Measurements from ENCODE around the gene BDH2.

Gene BDH2

DNA sequence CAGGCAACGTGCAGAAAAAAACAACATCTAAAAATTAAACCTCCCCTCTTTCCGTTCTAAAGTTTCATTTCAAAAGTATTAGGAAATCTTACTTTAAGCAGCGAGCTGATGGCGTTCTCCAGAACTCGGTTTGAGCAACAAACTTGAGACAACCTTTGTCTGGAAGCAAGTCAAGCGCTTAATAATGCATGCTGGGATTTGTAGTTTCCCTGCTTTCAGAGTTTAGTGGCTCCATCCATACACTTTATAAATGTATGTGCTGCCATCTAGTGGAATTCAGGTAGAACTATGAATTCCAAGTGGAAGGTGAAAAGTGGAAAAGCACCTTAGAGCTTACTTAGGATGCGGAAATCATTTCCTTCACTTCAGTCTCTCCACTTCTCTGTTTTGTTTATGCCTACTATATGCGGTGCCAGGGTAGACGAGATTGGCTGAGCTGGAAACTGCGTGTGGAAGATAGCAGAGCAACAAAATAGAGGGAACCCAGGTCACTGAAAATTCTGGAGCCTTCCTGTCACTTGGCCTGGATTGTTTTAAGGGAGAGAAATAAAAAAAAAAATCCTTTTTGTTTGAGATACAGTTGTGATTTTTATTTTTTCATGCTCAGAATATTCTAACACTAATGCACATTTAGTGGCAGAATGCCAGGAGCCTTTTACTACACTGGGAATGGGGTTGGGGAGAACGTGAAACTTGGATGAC lies at the start of gene BDH2:
BDH2 (minus strand) TSS at position 144 of the 702 bp plus-strand sequence. CDS start 3,580 bp downstream, outside the sequence.
- peak; percentile 86 for DNase-seq (ENCODE audit: low read depth, low spot score)

GRCh38 chr4:103144926-103145325 lies 45.3 kb upstream of the BDH2 start:
- DNase-seq (ENCODE audit: low read depth, low spot score), result no peak

DNA sequence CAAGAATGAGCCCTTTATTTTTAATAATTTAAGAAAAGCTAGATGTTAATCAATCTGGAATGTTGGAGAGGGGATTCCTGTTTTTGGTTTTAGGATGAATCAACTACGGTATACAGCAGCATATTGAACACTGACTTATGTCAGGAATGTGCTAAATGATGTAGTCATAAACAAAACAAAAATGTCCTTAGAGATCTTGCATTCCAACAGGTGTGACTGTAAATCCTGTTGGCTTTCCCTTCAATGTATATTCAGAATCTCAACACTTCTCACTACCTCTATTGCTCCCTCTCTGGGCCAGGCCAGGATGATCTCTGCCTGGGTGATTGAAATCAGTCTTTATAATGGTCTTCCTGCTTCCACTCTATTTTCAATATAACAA lies 37.8 kb upstream of the BDH2 start:
- DNase-seq (ENCODE audit: low read depth, low spot score), result no peak

DNA sequence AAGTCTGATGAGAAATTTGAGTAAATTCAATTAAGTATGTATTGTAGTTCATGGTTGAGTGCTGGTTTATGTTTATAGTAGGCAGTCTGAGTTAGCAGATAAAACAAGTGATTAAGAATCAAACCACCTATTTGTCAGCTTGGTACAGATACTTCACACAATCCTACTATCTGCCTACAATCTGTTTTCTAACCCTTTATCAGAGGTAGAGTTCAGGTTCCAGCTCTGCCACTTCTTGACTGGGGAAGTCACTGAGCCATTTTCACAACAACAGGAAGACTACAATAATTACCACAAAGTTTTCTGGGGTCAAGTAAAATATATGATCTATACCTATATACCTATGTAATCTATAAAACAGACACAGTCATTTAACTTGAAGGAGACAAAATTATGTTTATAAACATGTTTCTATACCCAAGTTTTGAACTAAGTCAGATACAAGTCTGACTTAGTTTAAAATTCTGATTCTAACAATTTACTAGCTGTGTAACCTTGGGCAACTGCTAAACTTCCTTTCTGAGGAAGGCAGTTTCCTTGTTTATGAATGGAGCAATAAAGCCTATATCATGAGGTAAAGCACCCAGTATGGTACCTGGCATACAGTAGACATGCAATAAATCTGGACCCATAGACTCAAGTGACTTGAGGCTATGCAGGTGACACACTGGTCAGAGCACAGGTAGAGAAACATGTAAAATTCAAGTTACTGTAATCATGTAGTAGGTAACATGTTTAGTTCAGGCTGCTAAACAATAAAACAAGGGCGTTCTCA lies 37.2 kb upstream of the BDH2 start:
- DNase-seq (ENCODE audit: low read depth, low spot score), result no peak

DNA sequence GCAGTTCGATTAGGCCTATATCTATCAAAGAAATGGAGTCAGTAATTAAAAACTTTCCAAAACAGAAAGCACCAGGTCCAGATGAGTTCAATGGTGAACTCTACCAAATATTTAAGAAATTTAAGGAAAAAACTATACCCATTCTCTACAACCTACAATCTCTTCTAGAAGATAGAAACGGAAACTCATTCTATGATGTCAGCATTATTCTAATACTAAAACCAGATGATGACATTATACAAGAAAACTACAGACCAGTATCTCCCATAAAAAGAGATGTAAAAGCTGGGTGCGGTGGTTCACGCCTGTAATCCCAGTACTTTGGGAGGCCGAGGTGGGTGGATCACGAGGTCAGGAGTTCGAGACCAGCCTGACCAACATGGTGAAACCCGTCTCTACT lies 29.5 kb upstream of the BDH2 start:
- no peak for DNase-seq (ENCODE audit: low read depth, low spot score)

- DNase-seq (ENCODE audit: low read depth, low spot score), result no peak
These were observed 26.5 kb upstream of the BDH2 start for GRCh38 chr4:103126126-103126525.

DNA sequence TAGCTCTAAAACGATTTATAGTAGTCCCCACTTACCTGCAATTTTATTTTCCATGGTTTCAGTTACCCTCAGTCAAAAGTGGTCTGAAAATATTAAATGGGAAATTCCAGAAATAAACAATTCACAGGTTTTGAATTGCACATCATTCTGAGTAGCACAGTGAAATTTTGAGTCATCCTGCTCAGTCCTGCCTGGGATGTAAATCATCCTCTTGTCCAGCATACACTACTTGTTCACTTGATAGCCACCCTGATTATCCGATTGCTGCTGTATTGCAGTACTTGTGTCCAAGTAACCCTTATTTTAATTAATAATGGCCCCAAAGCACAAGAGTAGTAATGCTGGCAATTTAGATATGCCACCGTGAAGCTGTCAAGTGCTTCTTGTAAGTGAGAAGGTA lies 23.5 kb upstream of the BDH2 start:
- DNase-seq (ENCODE audit: low read depth, low spot score), result no peak

- DNase-seq (ENCODE audit: low read depth, low spot score), result no peak
These were observed 18.5 kb upstream of the BDH2 start for GRCh38 chr4:103118166-103118565.

- no peak for DNase-seq (ENCODE audit: low read depth, low spot score)
These were observed 12.0 kb upstream of the BDH2 start for GRCh38 chr4:103111598-103111997.

DNA sequence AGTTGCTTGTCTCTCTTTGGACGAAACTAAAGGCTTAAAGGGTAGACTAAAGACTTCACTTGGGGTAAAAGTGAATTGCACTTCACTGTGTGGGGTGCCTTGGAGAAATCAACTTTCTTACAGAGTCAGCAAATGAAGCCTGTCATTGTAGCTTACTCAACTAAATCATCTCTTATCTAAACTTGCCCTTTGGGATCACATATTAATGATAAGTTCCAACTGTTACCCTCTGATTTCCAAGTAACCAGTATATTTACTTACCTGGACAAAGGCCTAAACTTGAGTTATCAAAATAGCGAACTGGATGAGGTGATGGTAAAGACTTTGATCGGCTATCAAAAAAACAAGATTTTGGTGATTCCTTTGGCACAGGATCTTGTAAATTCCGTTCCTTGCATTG lies 8.9 kb upstream of the BDH2 start:
- no peak for DNase-seq (ENCODE audit: low read depth, low spot score)

DNA sequence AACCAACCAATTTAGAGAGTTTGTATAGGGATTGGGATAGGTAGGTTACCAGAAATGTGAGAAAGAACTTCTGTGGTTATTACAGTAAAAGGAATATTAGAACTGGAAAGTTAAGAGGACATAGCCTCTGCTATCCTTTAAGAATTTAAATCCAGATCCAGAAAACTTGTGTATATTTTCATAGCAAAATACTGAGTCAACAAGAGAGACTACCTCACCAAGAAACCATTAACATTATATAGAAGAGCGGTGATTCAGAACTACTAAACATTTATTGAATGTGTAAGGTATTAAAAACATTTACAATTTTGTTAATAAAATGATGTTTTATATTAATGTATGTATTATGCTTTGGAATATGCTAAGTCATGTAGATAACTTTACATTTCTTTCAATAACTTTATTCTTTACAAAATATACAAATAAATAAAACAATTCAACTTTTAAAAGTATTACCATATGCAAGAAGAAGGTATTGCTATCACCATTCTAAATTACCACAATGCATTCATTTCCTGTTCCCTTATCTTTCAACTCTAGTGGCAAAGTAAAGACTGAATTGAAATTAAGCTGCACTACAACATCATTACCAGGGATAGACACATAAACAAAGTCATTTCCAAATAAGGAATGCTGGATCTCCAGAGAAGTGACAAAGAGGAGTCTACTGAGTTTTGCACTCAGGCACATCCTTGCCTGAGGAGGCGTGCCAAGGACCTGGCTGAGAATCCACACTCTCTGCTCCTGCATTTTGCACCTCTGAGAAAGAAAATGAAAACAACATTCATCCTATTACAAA lies 6.1 kb upstream of the BDH2 start:
- no peak for DNase-seq (ENCODE audit: low read depth, low spot score)

- no peak for DNase-seq (ENCODE audit: low read depth, low spot score)
These were observed 5.3 kb upstream of the BDH2 start for GRCh38 chr4:103104886-103105285.

- no peak for DNase-seq (ENCODE audit: low read depth, low spot score)
These were observed 1.1 kb upstream of the BDH2 start for GRCh38 chr4:103100691-103101090.

DNA sequence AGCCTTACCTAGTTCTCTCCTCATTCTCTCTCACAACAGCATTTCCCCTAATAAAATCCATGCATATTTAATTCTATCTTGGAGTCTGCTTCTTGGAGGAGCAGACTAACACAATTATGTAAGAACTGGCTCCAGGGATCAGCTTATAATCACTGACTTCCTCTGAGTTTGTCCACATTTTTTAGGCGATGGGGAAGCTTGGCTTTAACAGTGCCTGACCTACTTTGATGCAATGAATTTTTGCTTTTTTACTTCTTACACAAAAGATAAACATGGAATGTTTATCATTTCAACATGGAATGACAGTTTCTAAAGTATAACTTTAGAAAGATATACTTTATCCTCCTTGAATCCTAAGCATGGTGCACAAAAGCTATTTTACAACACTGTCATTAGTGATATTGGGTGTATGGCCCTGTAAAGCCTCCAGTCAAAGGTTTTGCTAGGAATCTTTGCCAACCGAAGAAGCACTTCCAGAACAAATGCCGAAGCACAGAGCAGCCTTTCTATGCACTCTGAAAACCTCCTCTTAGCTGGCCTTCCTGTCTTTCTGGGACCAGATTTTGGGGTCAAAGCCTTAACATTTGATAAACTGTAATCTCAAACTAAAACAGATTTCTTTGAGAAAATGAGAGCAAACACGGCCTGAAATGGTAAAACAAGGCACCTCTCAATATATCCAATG lies 736 bp downstream of the BDH2 start:
- no peak for DNase-seq (ENCODE audit: low read depth, low spot score)

DNA sequence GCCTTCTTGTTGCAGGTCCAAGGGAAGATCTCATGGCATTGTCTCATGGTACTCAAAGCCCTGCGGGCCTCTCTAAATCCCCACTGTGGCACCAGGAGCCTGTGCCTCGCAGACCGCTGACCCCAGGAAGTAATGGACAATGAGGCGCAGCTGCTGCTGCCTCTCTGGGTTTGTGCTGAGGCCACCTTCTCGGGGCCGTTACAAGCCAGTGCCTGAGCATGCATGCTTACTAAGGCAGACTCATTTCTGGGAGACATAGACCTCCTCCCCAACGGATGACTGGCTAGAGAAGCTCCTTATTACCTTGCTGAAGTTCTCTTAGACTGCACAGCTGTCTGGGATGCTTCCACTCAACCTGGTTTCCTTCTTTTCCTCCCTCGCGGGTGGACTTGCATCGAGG lies 1.3 kb downstream of the BDH2 start:
- DNase-seq (ENCODE audit: low read depth, low spot score), result no peak

- DNase-seq (ENCODE audit: low read depth, low spot score), result no peak
These were observed 2.5 kb downstream of the BDH2 start for GRCh38 chr4:103097112-103097511.

GRCh38 chr4:103095080-103095479 lies 4.6 kb downstream of the BDH2 start:
- DNase-seq (ENCODE audit: low read depth, low spot score), result no peak

DNA sequence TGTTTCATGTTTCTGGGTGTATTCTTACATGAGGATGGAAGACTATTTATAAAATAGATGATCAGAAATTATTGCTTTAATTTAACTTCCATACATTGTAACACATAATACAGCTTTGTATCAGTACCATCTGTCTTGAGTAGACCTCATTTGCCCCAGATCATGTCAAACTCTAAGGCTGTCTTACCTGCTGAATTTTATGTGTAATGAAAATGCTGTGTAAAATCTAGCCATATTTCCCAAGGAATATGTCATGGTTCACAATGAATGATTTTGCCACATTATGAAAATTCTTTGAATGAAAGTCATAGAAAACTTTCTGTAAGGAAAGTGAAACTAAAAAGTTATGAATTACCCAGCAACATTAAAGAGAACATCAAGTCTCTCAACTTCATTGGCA lies 7.4 kb downstream of the BDH2 start:
- DNase-seq (ENCODE audit: low read depth, low spot score), result no peak

DNA sequence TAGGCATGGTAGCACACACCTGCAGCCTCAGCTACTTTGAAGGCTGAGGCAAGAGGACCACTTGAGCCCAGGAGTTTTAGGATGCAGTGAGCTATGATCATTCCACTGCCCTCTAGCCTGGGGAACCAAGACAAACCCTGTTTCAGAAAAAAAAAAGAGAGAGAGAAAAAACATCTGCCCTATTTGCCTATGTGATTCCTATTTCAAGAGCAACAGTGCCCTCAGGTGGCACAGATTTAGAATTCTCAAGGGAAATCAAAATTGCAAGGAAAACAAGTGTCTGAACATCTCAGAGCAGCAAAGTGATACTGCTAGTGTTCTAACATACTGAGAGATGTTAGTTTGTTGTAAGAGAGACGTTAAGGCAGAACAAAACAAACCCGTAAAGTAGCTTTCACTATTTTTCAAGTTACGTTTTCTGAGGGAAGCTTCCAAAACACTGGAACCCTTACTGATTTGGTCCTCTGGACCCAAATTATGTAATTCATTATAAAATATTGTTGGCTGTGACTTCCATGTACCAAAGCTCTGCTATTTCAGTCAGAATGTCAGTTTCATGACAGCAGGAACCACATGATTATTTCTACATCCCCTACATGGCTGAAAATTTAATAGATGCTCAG lies 7.9 kb downstream of the BDH2 start:
- no peak for DNase-seq (ENCODE audit: low read depth, low spot score)

DNA sequence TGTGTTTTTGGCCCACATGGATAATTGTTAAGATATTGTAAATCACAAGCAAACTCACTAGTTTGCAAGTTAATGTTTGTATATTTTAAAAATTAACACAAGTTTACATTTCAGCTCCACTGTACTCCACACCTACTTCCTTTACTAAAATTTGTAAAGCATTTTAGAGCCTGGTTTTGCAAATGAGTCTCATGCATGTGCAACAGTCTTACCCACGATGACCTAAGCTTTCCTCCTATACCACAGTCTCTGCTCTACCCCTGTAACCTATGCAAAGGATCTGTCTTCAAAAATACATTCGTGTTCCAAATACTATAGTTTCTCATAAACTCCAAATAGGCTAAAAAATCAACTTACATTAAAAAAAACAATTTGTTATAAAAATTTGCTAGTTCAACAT lies 10.2 kb downstream of the BDH2 start:
- no peak for DNase-seq (ENCODE audit: low read depth, low spot score)

DNA sequence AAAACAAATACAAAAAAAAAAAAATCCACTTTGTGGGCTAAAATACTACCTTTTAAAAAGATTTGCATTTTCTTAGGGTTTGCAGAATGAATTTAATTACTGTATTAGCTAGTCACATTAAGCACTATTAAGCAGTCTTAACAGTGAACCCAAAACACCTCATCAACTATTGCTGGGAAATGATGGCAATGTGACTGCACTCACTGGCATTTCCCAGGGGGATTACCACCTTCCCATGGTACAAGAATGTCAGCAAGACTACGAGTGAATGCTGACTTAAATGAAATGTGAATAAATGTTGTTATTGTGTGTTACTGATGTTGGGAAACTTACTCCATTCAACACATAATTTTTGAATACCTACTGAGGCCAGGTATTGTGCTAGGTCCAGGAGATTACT lies 13.1 kb downstream of the BDH2 start:
- no peak for DNase-seq (ENCODE audit: low read depth, low spot score)
